Stimulated activated CD4-positive, alpha-beta T cell treated with anti-CD3 and anti-CD28 coated beads, Interleukin-4, amount 100 ng/mL, for 48 hours (primary cell): ENCODE results near the gene PSMA2.

Experiments
- DNase-seq, 2 donors: peaks; one replicate each; pipeline ENCODE4 v3.0.0-alpha.2; 2020; ENCODE audit warnings: low read depth in 2 of 2

The PSMA2 gene

DNA sequence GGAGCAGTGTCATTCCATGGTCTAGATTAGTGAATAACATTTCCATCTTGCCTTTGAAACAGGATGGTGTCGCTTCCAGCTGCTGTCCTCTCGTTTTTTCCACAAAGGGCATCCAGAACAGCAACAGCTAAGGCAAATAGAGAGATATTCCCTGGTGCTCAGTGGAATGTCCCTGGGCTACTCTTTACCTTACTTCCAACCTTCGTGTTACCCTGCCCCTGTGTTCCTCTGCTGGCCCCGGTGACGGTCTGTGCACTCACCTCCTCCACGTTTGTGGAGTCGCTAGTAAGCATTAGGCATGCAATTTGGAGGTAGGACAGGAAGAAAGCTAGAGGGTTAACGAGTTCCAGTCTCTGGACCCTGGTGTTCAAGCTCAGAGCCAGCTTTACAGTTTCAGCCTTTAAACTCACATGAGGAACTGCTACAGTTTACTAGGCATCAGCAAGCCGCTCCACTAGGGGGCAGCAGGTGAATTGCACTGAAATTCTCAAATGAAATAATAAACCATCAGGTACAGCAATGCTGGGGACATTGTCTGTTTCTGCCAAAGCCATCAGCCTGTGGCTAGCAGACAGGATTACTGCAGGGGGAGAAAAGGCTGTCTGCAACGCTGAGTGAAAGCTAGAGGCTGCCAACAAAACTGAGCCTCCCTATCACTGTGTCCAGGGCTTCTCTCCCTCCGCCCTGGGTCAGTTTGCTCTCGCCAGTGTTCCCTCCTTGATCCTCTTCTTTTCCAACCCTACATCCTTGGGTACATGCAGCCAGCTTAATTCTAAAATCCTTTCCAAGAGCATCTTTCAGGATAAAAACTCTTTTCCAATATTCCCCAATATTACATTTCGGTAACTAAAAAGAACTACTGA is 9.2 kb upstream of the PSMA2 start:
- DNase-seq: peak; percentile 72 to 73

DNA sequence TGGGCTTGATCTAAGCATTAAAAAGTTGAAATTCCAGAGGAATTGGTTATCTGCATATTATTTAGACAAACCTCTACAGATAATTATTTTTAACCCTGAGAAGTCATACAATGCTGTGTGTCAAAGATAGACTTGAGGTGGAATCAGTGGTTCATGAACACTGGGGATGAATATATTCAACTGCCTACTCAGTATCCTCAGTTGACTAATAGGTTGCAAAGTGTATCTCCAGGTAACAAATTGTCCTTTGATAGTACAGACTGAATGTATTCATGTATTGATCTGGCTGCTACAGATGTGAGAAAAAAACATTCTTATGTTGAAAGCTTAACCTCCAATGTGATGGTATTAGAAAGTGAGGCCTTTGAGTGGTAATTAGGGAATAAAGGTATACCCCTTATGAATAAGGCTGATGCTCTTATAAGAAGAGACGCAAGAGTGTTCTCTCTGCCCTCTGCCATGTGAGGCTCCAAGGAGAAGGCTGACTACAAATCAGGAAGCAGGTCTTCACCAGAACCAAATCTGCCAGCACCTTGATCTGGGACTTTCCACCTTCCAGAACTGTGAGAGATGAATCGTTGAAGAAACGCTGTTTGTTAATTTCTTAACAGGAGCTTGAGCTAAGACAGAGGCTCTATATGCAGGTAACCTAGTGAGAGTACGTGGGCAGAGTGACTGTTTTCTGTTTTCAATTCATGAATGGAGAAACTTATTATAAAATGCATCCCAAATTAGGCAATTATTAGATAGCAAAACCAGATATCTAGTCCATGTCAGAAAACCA is 7.7 kb upstream of the PSMA2 start:
- no peak for DNase-seq

DNA sequence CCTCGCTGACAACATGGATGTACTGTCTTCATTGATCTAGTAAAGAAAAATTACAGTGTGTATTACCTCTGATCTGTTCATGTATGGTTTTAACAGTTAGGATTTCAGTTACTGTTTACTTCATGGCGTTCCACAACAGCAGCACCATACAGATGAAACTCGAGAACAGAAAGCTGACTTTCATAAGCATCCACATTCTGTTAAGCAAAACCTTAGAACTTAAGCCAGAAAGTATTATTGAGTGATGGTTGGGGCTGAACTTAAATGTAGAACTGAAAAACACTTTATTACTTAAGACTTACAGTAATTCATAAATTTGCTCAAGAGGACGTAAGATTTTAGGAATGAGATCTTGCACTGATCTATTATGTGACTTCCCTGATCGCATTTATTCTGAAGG is 3.9 kb upstream of the PSMA2 start:
- DNase-seq: no peak

DNA sequence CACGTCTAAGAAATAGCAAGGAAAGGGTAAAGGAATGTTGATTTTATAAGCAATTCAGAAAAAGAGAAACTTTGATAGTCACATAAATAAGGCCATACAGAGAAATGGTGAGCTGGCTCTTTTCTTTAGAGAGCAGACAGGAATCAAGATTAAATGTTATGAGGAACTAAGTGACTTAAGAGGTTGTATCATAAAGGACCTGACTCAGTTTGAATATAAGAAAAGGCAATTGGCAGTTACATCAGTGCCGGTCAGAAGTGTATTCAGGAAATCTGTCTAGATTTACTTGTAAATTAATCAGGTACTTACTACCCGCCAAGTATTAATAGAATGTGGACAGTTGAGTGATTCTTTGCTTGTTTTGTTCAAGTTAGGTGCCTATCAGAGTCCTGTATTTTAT is 2.3 kb upstream of the PSMA2 start:
- DNase-seq: no peak

DNA sequence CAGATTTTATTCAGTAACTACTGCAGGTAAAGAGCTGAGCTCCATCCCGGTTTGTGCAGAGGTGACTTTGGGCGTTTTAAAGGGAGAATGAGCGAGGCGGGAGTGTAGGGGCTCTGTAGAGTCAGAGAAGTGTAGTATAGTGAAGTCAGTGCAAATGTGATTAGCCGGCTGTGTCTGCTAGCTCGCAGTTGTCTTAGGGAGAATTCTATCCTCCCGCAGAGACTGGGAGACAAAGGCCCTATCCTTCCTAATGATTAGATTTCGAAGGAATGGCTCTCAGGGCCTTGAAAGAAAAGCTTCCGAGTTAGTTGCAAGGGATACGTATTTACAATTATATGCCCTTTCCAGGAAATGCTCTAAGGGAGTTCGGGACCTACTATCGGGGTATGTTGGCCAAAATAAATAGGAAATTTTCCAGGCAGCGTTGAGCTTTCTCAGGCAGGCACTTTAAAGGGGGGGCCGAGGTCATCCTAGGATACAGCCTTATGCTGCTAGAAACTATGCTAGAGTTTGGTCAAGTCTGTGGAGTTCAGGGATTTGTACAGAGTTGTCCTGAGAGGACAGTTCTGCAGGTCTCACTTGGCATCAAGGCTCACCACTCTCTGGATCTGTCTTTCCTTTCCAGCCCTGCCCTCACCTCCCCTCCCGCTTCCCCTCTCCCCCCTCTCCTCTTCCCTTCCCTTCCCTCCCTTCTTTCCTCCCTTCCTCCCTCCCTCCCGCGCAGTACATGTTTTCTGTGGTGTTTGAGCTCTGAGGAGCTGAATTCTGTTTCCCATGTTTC is 1.0 kb upstream of the PSMA2 start:
- no peak for DNase-seq

DNA sequence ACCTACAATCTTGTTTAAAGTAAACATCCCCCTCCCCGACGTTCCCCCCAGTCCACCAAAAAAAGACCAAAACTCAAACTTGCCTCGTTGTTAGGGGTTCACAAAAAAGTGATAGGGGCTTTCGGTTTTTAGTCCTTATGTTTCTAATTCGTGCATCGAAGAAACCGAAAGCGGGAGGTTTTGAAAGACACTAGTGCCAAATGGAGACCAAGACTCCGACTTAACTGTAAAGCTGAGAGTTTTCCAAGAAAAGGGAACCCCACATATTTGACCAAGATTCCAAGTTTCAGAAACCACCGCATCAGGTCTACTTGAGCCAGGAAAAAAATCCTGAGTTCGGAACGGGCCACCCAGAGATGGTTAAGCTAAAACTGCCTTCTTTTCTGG is 534 bp downstream of the PSMA2 start:
- no peak for DNase-seq

DNA sequence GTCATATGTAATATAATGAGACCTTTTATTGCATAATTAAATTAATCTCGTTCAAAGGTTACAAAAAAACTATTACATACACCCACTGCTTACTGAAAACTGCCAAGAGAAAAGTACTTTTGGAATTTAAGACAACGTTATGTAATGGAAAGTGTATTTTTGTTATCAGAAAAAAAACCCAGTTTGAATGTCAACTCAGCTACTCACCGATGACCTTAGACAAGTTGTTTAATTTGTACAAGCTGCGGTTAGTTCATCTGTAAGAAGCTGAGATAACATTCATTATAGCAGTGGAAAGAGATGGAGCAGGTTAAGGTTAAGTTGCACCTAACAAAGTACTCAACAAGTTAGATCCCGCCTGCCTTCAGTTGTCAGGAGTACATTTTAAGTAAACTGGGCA is 1.1 kb downstream of the PSMA2 start:
- no peak for DNase-seq

DNA sequence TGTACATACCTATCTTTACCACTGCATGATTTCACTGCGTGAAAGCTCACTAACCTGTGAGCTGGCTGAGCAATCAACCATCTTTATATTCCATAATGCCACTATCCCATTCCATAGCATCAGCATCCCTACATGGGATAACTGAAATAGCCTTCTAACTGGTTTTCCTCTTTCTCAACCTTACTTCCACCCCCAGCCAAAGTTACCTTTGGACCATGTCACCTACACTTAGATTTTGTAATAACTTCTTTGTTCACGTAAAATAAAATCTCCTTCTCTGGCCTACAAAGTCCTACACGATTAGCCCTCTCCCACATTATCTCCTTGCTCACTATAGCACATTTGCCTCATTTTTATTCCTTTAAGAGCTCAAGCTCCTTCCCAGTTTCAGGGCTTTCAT is 2.5 kb downstream of the PSMA2 start:
- no peak for DNase-seq

DNA sequence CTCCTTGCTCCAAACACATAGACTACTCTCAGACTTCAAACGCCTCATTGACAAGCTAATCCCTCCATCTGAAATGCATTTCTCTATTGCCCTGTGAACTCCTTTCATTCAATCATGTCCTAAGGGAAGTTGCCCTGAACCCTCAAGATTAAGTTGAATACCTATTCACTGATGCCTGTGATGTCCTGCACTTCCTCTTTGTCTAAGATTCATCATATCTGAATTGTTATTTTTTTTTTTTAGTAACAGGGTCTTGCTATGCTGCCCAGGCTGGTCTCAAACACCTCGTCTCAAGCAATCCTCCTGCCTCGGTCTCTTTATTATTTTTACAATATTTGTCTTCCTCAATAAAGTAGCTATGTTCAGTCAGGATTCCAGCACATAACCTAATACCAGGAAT is 3.2 kb downstream of the PSMA2 start:
- DNase-seq: no peak

DNA sequence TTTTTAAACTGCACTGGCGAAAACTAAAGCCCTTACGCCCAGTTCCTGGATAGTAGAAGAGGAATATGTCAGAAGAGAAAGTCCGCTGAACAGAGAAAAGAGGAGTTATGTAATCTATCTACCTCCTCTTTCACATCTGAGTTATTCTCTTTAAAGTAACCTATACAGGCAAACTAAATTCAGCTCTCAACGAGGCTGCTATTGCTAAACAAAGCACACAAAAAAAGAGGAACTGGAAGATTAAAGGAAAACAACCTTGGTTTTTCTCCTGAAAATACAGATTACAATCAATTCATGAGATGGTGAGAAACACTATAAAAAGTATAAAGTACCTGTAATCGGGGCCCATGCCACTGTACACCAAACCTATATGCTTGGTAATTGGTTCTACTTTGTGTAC is 5.8 kb downstream of the PSMA2 start:
- no peak for DNase-seq

DNA sequence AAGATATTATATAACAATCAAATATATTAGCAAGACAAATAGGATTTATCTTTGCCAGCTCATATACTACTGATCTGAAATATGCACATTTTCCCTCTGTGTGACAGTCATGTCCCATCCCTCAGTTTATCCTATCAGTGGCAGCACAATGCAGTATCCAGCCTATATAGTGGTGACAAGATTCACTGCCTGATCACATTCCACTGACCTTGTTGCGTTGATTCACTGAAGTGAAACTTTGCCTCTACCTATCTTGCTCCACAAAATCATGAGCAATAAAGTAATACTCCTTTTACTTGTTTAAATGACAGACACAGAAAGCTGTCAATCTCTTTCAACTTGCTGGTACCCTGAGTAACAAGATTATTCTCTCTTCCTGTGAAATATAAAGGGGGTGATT is 6.3 kb downstream of the PSMA2 start:
- no peak for DNase-seq

DNA sequence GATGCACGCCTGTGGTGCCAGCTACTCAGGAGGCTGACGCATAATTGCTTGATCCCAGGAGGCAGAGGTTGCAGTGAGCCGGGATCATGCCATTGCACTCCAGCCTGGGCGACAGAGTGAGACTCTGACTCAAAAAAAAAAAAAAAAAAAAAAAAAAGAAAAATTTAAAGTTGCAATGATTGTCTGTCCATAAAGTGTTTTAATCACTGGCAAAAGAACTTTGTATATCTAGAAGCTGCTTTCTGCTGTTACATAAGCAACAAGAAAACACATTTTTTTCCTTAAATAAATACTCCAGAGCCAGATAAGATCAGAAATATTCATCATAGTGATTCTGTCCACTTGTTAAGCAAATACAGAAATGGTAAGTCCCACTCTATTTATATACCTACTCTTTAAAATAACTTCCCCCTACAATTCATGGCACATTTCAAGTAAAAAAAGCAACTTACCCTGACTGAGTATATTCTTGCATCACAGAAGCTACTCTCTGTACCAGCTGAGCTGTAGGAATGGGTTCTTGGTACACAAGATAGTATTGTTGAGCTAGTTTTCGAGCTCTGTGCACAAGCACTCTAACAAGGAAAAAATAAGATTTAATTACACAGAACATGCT is 7.6 kb downstream of the PSMA2 start:
- no peak for DNase-seq

DNA sequence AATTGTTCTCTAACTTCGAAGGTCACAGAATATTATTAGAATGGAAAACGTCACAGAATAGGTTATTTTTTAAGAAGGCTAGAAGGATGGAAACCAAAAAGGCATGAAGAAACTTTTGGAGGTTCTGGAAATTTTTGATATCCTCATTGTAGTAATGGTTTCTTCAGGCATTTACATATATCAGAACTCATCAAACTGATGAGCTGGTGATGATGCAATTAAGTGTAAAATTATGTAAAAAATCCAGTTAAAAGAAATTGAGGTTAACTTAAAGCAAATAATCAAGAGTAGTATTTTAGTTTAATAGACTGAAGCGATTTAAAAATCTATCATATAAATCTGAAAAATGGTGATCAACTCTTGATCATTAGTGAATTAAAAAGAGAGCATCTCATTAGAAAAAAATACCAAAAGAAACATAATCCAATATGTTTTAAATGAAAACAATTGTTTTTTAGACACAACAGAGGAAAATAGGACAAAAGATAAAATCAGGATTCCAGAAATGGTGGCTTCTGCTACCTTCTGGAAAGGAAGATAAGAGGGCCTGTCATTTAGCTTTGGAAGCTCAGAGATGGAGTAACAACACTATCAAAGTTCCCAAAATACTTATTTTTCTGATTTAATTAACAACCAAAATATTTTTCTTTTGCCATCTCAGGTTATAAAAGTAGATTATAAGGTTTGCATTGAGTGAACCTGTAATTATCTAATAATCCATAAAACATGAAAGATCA is 9.8 kb downstream of the PSMA2 start:
- no peak for DNase-seq

DNA sequence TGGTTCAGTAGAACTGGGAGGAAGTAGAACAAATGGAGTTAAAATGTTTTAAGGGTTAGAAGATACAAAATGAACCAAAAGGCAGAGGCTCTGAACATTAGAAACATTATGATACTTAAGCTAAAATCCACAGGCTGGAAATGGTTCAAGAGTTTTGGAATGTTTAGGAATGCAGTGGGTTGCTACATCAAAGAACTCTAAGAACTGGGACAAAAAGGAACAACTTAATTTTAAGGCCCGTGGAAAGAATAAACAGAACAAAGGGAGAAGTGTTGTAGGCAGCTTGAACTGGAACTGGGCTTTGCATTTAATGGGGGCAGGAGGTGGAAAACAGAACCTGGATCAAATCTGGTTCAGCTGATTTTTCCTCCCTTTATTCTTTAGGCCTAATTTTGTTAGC is 16.6 kb downstream of the PSMA2 start:
- no peak for DNase-seq

DNA sequence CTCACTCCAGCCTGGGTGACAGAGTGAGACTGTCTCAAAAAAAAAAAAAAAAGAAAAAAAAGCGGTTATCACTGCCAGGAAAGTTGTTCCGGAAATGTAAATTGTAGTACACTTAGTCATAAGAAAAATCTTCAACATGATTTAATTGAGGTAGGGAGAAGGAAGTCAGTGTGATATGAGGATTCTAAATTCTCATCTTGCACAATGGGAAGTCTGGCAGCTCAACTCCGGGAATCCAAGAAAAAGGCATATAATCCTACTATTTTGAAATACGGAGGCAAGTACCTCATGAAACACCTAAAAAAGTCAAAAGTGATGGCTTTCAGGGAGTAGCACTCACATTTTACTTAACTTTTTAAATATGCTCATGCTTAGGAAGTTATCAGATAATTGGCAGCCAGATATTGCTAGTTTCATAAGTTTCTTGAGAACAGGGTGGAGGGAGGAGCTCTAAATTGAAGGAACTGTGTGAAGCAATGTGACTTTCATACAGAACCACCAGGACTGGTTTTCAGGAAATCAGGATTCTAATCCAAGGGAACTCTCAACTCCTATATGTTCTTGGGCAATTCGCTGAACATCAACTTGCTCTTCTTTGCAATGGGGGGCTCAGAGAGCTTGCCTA is 17.4 kb downstream of the PSMA2 start:
- DNase-seq: no peak

DNA sequence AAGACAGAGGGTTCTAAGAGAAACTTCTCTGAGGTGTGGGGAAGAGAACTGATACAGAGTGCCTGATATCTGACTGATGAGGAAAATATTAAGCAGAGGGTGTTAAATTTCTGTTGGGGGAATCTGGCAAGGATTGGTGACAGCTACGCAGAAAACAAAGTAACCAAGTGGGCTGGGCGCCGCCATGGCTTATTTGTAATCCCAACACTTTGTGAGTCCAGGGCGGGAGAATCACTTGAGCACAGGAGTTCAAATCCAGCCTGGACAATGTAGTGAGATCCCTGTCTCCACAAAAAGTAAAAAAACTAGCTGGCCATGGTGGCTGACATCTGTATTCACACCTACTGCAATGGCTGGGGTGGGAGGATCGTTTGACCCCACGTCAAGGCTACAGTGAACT is 18.0 kb downstream of the PSMA2 start:
- DNase-seq: no peak

DNA sequence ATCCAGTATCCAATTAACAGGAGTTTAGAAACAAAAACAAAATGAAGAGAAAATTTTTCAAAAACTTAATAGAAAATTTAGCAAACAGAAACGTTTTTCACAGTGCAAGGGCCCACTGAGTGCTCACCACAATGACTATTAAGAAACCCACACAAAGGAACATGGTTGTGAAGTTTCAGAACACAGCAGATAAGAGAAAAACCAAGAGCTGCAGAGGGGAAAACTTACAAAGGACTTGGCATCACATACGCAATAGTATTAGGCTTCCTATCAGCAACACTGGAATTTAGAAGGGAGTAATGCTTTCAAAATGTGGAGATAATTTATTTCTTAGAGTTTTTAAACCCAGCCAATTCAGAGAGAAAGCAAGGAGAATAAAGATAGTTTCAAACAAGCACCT is 18.4 kb downstream of the PSMA2 start:
- DNase-seq: no peak

DNA sequence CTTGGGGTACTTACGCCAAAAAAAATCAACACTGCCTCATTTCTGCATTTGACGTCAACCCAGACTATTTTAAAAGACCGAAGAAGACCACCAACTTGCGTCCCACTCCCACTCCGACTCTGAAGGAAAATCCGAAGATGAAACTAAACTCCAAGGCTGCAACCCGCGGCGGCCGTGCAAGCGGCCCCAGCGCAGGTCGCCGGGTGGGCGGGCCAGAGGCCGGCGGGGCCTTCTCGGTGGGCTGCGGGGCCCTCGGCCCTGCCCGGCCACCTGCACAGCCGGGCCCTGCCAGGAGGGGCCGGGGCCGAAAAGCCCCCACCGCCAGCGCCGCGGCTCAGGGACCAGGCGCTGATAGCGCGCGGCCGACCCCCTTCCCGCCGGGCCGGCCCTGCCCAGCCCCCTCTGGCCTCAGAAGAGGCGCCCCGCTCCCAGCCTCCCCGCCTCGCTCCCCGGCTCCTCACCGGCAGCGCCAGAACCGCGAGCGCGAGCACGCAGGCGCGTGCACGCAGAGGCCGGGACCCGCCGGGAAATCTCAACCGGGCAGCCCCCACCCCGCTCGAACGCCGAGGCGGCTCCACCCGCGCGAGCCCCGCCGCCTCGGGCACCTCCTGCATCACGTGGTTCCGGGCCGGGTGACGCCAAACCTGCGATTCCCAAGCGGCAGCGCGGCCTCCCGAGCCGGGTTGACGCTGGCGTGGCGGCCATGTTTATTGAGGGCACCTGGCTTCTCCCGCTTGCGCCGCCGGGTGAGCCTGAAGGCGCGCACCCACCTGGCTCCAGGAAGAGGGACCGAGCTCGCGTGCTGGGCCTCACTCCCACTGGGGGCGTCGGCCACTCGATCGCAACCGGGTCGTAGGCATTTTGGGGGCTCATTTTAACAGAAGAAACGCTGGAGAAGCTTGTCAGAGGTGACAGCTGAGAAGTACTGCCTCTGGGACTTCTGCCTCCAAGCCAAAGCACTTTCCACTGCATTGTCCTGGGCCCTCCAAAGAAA is 20.2 kb downstream of the PSMA2 start, which contains the start of gene C7orf25:
Gene C7orf25 (minus strand): TSS at position 617 of the 994 bp plus-strand sequence. CDS start 1,170 bp downstream, outside the sequence.
- peak; percentile 90 to 93 for DNase-seq

DNA sequence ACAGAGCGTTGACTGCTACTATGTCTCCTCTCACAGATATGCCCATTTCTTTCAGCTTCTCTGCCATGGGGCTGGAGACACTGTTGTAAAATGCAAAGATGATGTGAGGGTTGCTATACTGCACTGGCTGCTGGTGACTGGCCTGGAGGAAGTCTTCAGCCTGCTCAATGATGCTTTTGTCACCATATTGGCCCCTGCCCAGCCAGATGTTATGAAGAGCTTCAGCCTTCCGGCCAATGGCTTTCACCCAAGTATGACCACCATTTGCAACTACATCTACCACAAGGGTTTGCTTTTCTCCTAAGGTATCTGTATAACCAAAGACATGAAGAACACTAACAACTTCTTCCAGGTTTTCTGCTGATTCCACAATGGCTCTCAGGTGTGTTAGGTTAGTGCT is 21.7 kb downstream of the PSMA2 start:
- no peak for DNase-seq
